ENCODE measurements around the gene ARPC2.

Gene ARPC2

GRCh38 chr2:218224186-218224585 lies 7.2 kb downstream of the ARPC2 start:
- no peak for DNase-seq (ENCODE audit: extremely low read depth, insufficient read length)
- Histone ChIP-seq H3K36me3 (ENCODE audit: control insufficient read depth, insufficient read depth, low read length) (peaks cover 6% of the 10 kb centered on the region), H3K4me3 (replicated peaks; ENCODE audit: low read depth, low read length) (no peak overlapping the region), H3K27me3 (replicated peaks; ENCODE audit: control insufficient read depth, insufficient read depth, low read length) (no peaks in the 10 kb centered on the region)
- TF ChIP-seq CTCF (IDR thresholded peaks at IDR 0.05; ENCODE audit: insufficient read depth, low read length, poor library complexity, severe bottlenecking): no peak

GRCh38 chr2:218226903-218227302 lies 9.9 kb downstream of the ARPC2 start:
- Histone ChIP-seq H3K4me3 (replicated peaks; ENCODE audit: low read depth, low read length) (no peak overlapping the region), H3K36me3 (ENCODE audit: control insufficient read depth, insufficient read depth, low read length) (peaks cover 15% of the 10 kb centered on the region), H3K27me3 (replicated peaks; ENCODE audit: control insufficient read depth, insufficient read depth, low read length) (no peaks in the 10 kb centered on the region)
- DNase-seq (ENCODE audit: extremely low read depth, insufficient read length): no peak
- TF ChIP-seq CTCF (IDR thresholded peaks at IDR 0.05; ENCODE audit: insufficient read depth, low read length, poor library complexity, severe bottlenecking): no peak

- no peak overlapping the region for H3K4me3 ChIP-seq (replicated peaks; ENCODE audit: low read depth, low read length)
- no peak for DNase-seq (ENCODE audit: extremely low read depth, insufficient read length)
- no peak for TF ChIP-seq CTCF (IDR thresholded peaks at IDR 0.05; ENCODE audit: insufficient read depth, low read length, poor library complexity, severe bottlenecking)
- H3K27me3 ChIP-seq (replicated peaks; ENCODE audit: control insufficient read depth, insufficient read depth, low read length): no peaks in the 10 kb centered on the region
- peaks cover 17% of the 10 kb centered on the region for H3K36me3 ChIP-seq (ENCODE audit: control insufficient read depth, insufficient read depth, low read length)
Measured at GRCh38 chr2:218228366-218229090, 11.5 kb downstream of the ARPC2 start.

- Histone ChIP-seq H3K27me3 (replicated peaks; ENCODE audit: control insufficient read depth, insufficient read depth, low read length) (no peaks in the 10 kb centered on the region), H3K36me3 (ENCODE audit: control insufficient read depth, insufficient read depth, low read length) (peaks cover 17% of the 10 kb centered on the region), H3K4me3 (replicated peaks; ENCODE audit: low read depth, low read length) (no peak overlapping the region)
- peak; percentile 75 for DNase-seq (ENCODE audit: extremely low read depth, insufficient read length)
- TF ChIP-seq CTCF (IDR thresholded peaks at IDR 0.05; ENCODE audit: insufficient read depth, low read length, poor library complexity, severe bottlenecking): no peak
Measured at GRCh38 chr2:218229239-218229638, 12.2 kb downstream of the ARPC2 start.

GRCh38 chr2:218229851-218230250 lies 12.9 kb downstream of the ARPC2 start:
- no peak for DNase-seq (ENCODE audit: extremely low read depth, insufficient read length)
- peaks cover 19% of the 10 kb centered on the region for H3K36me3 ChIP-seq (ENCODE audit: control insufficient read depth, insufficient read depth, low read length)
- no peaks in the 10 kb centered on the region for H3K27me3 ChIP-seq (replicated peaks; ENCODE audit: control insufficient read depth, insufficient read depth, low read length)
- H3K4me3 ChIP-seq (replicated peaks; ENCODE audit: low read depth, low read length): 0 out of 2 replicates have a peak overlapping the region, but pooled peaks have one; percentile 7
- TF ChIP-seq CTCF (IDR thresholded peaks at IDR 0.05; ENCODE audit: insufficient read depth, low read length, poor library complexity, severe bottlenecking): no peak

Measured in GM06990 (cell line).